ENCODE data around the gene GYG2. TPM values are rescaled to one million over a fixed set of nuclear protein-coding genes. Genes with fewer than 3 reads are reported as not detected.
A peak's percentile ranks its signal among the peaks of the same experiment; 100 is the strongest.

Gene GYG2
- total and polyA plus RNA-seq, 2 donors (not counting 1 experiment from before 2014, with no cell fraction given): 8.9 to 10.6 TPM

DNA sequence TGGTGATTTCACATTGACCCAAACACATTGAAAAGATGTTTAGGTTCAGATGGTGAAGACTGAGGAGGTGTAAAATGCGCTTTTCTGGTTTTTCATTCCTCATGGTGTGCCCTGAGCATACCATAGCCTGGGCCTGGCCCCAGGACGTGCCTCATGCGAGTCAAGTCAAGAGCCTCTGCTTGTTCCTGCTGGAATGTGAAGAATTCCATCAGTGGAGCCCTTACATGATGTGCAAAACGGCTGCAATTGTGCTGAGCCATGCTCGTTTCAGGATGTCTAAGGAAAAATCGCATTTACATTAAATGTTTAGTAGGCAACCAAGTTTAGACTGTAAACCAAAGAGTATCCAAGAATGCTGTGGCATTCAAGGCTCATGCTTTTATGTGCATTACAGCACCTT, 34.9 kb downstream of the GYG2 start:
- TF ChIP-seq, protein P1, sequence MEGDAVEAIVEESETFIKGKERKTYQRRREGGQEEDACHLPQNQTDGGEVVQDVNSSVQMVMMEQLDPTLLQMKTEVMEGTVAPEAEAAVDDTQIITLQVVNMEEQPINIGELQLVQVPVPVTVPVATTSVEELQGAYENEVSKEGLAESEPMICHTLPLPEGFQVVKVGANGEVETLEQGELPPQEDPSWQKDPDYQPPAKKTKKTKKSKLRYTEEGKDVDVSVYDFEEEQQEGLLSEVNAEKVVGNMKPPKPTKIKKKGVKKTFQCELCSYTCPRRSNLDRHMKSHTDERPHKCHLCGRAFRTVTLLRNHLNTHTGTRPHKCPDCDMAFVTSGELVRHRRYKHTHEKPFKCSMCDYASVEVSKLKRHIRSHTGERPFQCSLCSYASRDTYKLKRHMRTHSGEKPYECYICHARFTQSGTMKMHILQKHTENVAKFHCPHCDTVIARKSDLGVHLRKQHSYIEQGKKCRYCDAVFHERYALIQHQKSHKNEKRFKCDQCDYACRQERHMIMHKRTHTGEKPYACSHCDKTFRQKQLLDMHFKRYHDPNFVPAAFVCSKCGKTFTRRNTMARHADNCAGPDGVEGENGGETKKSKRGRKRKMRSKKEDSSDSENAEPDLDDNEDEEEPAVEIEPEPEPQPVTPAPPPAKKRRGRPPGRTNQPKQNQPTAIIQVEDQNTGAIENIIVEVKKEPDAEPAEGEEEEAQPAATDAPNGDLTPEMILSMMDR (conservative IDR thresholded peaks at IDR 0.05 in 1 of 2, IDR thresholded peaks at IDR 0.05 in 1 of 2; ENCODE audit: low read depth in 1 of 2, low read length in 2 of 2): no peak
- TF ChIP-seq EZH2 (IDR thresholded peaks at IDR 0.05; ENCODE audit: low read length, missing control alignments): no peak
- peak in 1 of 2 donors; percentile 50 for DNase-seq (ENCODE audit: low read depth in 2 of 2)
- no peaks in the 10 kb centered on the region for H3K4me1 ChIP-seq (ENCODE audit: control insufficient read depth, extremely low read depth, insufficient read depth, low read length)

DNA sequence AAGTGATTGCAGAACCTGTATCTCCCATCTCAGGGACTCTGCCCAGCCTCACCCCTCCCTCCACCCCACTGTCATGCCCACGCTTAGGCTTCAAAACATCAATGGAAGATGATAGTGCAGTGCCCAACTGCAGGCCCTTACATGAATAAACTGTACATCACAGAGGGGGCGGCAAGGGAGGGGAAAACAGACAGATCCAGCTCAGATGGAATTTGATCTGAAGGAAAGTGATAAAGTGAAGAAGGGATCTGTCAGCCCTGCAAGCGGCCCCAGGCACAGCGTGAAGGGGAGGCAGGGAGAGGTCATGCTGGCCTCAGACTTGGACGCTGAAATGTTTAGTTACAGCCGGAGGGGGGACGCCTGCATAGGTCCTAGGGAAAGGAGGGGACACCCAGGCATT, 38.5 kb downstream of the GYG2 start:
- no peaks in the 10 kb centered on the region for H3K36me3 ChIP-seq (ENCODE audit: control insufficient read depth, insufficient read depth, low read length)
- TF ChIP-seq, protein P1 (conservative IDR thresholded peaks at IDR 0.05 in 1 of 2, IDR thresholded peaks at IDR 0.05 in 1 of 2; ENCODE audit: low read depth in 1 of 2, low read length in 2 of 2): no peak
- TF ChIP-seq EZH2 (IDR thresholded peaks at IDR 0.05; ENCODE audit: low read length, missing control alignments): no peak
- DNase-seq (ENCODE audit: low read depth in 2 of 2): no peak

More for the DNA sequence above, 34.9 kb downstream of the GYG2 start:
- H3K79me2 ChIP-seq (ENCODE audit: control insufficient read depth, insufficient read depth, low read length): no peaks in the 10 kb centered on the region
- H3K9me3 ChIP-seq (ENCODE audit: control insufficient read depth, insufficient read depth, low read depth, low read length): no peaks in the 10 kb centered on the region
- no peak overlapping the region for H3K4me3 ChIP-seq (replicated peaks in 1 of 4; ENCODE audit: control extremely low read depth in 1 of 4, insufficient read depth in 1 of 4, low read depth in 3 of 4, low read length in 4 of 4)
- no peak overlapping the region for H3K27ac ChIP-seq (ENCODE audit: insufficient read depth, low read length)
- no peaks in the 10 kb centered on the region for H3K27me3 ChIP-seq (ENCODE audit: control insufficient read depth, insufficient read depth, low read length)
- H2AFZ ChIP-seq (ENCODE audit: low read length): no peak overlapping the region
- no peak overlapping the region for H3K4me2 ChIP-seq (ENCODE audit: extremely low read depth, insufficient read depth, low read length)
- no peak overlapping the region for H3K9ac ChIP-seq (ENCODE audit: insufficient read depth, low read length)
- no peaks in the 10 kb centered on the region for H3K36me3 ChIP-seq (ENCODE audit: control insufficient read depth, insufficient read depth, low read length)
- no peaks in the 10 kb centered on the region for H4K20me1 ChIP-seq (ENCODE audit: control insufficient read depth, extremely low read depth, insufficient read depth, low read length)

DNA sequence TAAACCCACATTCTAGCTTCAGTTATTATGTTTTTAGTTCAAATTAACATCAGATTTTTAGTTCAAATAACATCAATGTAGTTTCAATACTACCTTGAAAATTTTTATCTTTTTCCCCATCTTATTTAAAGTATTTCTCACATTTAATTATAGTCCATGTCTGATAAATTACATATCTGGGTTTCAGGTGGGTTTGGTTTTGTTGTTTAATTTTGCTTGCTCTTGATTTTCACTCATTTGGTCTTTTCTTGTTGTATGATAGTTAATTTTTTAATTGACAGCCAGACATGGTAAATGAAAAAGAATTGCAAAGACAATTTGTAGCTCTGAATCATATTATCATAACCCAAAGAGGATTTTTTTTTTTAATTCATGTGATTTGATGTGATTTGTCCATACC, 41.9 kb downstream of the GYG2 start:
- Histone ChIP-seq H3K4me1 (ENCODE audit: control insufficient read depth, extremely low read depth, insufficient read depth, low read length) (no peaks in the 10 kb centered on the region), H3K27me3 (ENCODE audit: control insufficient read depth, insufficient read depth, low read length) (no peaks in the 10 kb centered on the region), H3K9me3 (ENCODE audit: control insufficient read depth, insufficient read depth, low read depth, low read length) (no peaks in the 10 kb centered on the region), H3K4me2 (ENCODE audit: extremely low read depth, insufficient read depth, low read length) (no peak overlapping the region), H3K79me2 (ENCODE audit: control insufficient read depth, insufficient read depth, low read length) (no peaks in the 10 kb centered on the region), H4K20me1 (ENCODE audit: control insufficient read depth, extremely low read depth, insufficient read depth, low read length) (no peaks in the 10 kb centered on the region), H3K27ac (ENCODE audit: insufficient read depth, low read length) (no peak overlapping the region), H3K36me3 (ENCODE audit: control insufficient read depth, insufficient read depth, low read length) (no peaks in the 10 kb centered on the region), H2AFZ (ENCODE audit: low read length) (no peak overlapping the region), H3K9ac (ENCODE audit: insufficient read depth, low read length) (no peak overlapping the region), H3K4me3 (replicated peaks in 1 of 4; ENCODE audit: control extremely low read depth in 1 of 4, insufficient read depth in 1 of 4, low read depth in 3 of 4, low read length in 4 of 4) (no peak overlapping the region)
- no peak for DNase-seq (ENCODE audit: low read depth in 2 of 2)
- TF ChIP-seq EZH2 (IDR thresholded peaks at IDR 0.05; ENCODE audit: low read length, missing control alignments): no peak
- TF ChIP-seq, protein P1 (conservative IDR thresholded peaks at IDR 0.05 in 1 of 2, IDR thresholded peaks at IDR 0.05 in 1 of 2; ENCODE audit: low read depth in 1 of 2, low read length in 2 of 2): no peak

More for the DNA sequence above, 38.5 kb downstream of the GYG2 start:
- Histone ChIP-seq H3K27ac (ENCODE audit: insufficient read depth, low read length) (no peak overlapping the region), H3K27me3 (ENCODE audit: control insufficient read depth, insufficient read depth, low read length) (no peaks in the 10 kb centered on the region), H3K4me2 (ENCODE audit: extremely low read depth, insufficient read depth, low read length) (no peak overlapping the region), H3K79me2 (ENCODE audit: control insufficient read depth, insufficient read depth, low read length) (no peaks in the 10 kb centered on the region), H3K4me1 (ENCODE audit: control insufficient read depth, extremely low read depth, insufficient read depth, low read length) (no peaks in the 10 kb centered on the region), H2AFZ (ENCODE audit: low read length) (no peak overlapping the region), H3K9ac (ENCODE audit: insufficient read depth, low read length) (no peak overlapping the region), H3K4me3 (replicated peaks in 1 of 4; ENCODE audit: control extremely low read depth in 1 of 4, insufficient read depth in 1 of 4, low read depth in 3 of 4, low read length in 4 of 4) (no peak overlapping the region), H3K9me3 (ENCODE audit: control insufficient read depth, insufficient read depth, low read depth, low read length) (no peaks in the 10 kb centered on the region), H4K20me1 (ENCODE audit: control insufficient read depth, extremely low read depth, insufficient read depth, low read length) (no peaks in the 10 kb centered on the region)
